ENCODE measurements around the gene ZNRF3.
A peak's percentile ranks its signal among the peaks of the same experiment; 100 is the strongest.
"Not testable (repeated sequence)": the region's sequence is repeated elsewhere in the genome, so short reads cannot be mapped to it uniquely, and the experiment has no call there.

The ZNRF3 gene

GRCh38 chr22:28882878-28883656, at the start of gene ZNRF3:
Gene ZNRF3, plus strand, starts transcription at chr22:28883572. Its CDS starts 195 bp downstream, at chr22:28883767.
- DNase-seq (ENCODE audit: low read depth in 2 of 2), result peak; percentile 85

GRCh38 chr22:28835630-28836189, 47.7 kb upstream of the ZNRF3 start:
- no peak for DNase-seq (ENCODE audit: low read depth in 2 of 2)

GRCh38 chr22:28837640-28838039, 45.7 kb upstream of the ZNRF3 start:
- DNase-seq (ENCODE audit: low read depth in 2 of 2), result no peak

DNA sequence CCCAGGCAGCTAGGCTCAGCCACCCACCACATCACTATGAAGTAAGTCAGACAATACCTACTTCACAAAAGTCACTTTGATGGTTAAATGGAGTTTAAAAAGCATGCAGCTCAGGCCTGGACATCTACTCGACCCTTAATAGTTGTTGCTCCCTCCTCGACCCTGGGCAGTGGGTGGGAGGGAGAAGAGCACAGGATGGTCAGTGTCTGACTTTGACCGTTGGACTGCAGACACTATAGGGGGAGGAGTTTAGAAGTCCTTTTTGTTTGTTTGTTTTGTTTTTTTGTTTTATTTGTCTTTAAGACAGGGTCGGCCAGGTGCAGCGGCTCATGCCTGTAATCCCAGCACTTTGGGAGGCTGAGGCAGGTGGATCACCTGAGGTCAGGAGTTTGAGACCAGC, 44.4 kb upstream of the ZNRF3 start:
- no peak for DNase-seq (ENCODE audit: low read depth in 2 of 2)

GRCh38 chr22:28841111-28841510, 42.3 kb upstream of the ZNRF3 start:
- no peak for DNase-seq (ENCODE audit: low read depth in 2 of 2)

- DNase-seq (ENCODE audit: low read depth in 2 of 2), result no peak
These were observed 39.7 kb upstream of the ZNRF3 start for GRCh38 chr22:28843633-28844032.

DNA sequence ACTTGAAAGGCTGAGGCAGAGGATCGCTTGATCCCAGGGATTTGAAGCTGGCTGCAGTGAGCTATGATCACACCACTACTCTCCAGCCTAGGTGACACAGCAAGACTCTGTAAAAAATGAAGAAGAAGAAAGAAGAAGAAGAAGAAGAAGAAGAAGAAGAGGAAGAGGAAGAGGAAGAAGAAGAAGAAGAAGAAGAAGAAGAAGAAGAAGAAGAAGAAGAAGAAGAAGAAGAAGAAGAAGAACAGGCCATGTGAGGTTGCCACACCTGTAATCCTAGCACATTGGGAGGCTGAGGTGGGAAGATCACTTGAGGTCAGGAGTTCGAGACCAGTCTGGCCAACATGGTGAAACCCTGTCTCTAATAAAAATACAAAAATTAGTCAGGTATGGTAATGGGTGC, 39.1 kb upstream of the ZNRF3 start:
- DNase-seq (ENCODE audit: low read depth in 2 of 2), result not testable (repeated sequence)

GRCh38 chr22:28846994-28847393, 36.4 kb upstream of the ZNRF3 start:
- DNase-seq (ENCODE audit: low read depth in 2 of 2), result no peak

DNA sequence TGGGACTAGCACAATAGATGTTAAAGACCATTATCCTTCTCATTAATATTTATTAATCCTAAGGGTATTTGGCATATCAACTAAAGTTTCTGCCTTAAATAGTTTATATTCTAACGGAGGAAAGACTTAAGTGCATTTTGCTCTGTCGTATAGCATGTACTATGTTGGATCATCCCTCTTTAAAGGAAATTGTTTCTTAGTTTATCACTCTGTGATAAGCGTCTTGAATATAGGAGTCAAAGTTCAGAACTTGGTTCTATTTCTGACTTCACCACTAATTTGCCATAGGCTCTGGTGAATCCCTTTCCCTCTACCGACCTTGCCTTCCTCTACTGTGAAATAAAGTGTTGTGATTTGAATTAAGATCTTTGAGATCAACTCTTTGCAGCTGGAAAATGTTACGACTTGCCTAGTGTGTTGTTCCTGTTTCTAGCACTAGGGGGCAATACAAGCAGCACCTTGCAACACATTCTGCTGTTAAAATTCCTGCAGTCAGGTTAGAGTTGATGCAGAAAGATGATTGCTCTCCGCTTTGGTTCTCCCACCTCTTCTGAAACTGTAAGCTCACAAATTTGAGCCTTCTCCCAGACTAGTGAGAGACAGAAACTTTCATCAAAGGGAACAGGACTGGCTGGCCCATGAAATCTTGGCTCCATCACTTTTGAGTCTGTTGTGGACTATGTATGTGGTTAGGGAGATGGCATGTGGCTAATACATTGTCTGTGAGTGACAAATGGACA, 27.8 kb upstream of the ZNRF3 start:
- peak; percentile 33 to 44 for DNase-seq (ENCODE audit: low read depth in 2 of 2)

GRCh38 chr22:28856095-28856455, 27.3 kb upstream of the ZNRF3 start:
- DNase-seq (ENCODE audit: low read depth in 2 of 2), result no peak

GRCh38 chr22:28857288-28857687, 26.1 kb upstream of the ZNRF3 start:
- DNase-seq (ENCODE audit: low read depth in 2 of 2), result no peak

DNA sequence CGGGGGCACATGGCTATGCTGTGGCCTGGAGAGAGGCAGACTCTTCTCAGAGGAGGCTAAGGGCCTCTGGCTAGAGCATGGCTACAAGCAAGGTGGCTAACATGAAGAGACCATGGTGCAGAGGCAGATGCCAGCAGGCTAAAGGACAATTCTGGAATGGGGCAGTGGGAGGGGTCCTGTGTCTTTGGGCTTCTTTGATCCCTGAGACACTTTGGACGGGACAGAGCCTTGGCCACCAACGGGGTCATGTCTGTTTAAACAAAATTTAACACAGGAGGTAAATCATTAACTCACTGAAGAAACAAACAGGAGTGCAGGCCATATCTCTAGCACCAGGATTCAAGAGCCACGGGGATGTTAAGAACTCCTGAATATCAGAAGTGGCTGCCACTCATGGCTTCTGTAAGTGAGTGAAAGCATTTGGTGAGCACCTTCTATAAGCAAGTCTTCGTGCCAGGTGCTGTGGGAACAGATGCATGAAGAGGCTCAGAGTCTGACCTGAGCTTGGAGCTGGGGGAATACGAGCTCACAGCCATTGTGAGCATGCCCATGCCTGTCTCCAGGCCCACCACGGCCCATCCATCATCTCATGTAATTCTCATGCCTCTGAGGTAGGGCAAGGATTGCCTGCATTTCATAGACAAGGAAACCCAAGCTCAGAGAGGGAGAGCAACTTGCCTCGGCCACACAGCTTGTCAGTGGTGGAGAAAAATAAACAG, 18.3 kb upstream of the ZNRF3 start:
- no peak for DNase-seq (ENCODE audit: low read depth in 2 of 2)

DNA sequence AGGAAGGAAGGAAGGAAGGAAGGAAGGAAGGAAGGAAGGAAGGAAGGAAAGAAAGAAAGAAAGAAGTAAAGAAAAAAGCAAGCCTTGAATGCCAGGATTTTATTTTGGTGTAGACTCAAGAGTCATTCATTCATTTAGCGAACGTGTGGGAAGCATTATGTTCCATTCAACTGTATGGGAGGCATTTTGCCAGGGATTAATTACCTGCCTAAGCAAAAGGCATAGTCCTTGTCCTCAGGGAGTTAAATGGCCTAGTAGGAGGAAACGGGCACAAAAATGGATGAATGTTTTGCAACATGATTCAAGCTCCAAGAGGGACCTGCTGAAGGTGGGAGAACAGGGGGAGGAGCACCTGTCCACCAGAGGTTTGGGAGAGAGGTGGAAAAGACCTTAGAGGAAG, 16.2 kb upstream of the ZNRF3 start:
- DNase-seq (ENCODE audit: low read depth in 2 of 2), result no peak

DNA sequence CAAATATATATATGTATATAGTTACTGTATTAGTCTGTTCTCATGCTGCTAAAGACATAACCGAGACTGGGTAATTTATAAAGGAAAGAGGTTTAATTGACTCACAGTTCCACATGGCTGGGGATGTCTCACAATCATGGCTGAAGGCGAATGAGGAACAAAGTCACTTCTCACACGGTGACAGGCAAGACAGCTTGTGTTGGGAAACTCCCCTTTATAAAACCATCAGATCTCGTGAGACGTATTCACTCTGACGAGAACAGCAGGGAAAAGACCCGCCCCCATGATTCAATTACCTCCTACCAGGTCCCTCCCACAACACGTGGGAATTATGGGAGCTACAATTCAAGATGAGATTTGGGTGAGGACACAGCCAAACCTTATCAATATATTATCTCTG, 15.0 kb upstream of the ZNRF3 start:
- DNase-seq (ENCODE audit: low read depth in 2 of 2), result not testable (repeated sequence)

DNA sequence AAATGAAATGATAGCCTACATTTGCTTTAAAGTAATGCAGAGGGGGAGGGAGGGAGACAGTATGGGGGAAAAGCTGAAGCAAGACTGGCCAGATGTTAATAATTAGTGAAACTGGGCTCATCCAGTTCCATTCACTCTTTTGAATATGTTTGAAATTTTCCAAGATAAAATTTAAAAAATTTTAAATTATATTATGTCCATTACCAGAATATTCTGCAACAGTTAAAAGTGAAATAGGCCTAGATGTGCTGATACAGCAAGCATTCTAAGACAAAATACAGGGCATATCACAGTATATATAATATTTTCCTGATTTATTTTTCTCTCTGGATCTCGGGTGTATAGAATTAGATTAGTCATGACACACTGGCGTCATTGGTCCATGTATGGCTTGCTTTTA, 13.6 kb upstream of the ZNRF3 start:
- DNase-seq (ENCODE audit: low read depth in 2 of 2), result no peak

DNA sequence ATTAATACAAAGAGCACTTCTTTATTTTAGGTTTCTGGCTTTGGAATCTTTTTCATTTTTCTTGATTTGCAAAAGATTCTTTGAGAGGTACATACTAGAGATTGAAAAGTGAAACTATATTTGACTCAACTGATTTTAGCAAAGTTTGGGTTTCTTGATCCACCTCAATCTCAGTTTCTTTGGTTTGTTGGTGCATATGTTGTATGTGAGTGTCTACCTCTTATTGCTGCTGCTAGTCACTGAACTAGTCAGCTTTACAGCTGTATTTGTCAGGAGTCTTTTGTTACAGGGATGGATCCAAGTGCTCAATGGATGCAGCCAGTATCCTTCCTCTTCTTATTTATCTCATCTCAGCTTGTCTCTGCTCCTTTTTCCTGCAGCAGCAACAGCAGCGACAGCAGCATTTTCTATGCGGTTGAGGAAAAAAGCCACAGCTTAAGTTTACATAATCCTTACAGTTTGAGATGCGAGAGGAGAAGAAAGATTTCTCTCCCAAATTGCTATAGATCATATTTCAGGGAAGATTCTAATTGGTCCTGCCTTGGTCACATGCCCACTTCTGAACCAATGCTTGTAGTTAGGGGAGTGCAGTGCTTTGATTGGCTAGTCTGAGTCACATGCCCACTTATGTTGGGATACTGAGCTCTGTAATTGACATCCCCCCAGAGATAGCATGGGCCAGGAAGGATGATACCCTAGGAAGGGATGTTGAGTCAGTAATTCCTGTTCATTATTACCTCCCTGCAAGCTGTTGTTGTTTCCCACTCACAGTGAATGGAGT, 10.0 kb upstream of the ZNRF3 start:
- DNase-seq (ENCODE audit: low read depth in 2 of 2), result no peak

- DNase-seq (ENCODE audit: low read depth in 2 of 2), result no peak
These were observed 9.3 kb upstream of the ZNRF3 start for GRCh38 chr22:28874061-28874460.

DNA sequence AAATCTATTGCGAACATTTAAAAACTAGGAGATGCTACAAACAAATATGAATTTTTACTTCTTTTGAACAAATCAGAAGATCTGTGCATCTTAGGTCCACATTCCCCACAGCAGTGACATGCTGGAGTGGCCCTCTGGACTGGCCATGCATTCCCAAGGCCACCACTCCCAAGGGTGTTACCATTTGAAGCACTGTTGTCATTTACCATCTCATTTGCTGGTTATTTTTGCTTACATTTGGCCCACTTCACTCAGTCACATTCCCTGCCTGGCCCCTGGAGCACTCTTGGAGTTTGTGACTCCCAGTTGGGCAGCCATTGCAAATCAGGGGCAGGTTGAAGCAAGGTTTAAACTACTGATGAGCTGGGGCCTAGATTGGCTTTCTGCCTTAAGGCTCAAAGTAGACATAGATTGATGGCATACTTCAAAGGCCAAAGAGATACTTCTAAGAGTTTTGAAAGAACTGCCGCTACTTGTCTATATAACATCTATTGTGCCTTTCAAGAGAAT, 8.5 kb upstream of the ZNRF3 start:
- DNase-seq (ENCODE audit: low read depth in 2 of 2), result no peak

DNA sequence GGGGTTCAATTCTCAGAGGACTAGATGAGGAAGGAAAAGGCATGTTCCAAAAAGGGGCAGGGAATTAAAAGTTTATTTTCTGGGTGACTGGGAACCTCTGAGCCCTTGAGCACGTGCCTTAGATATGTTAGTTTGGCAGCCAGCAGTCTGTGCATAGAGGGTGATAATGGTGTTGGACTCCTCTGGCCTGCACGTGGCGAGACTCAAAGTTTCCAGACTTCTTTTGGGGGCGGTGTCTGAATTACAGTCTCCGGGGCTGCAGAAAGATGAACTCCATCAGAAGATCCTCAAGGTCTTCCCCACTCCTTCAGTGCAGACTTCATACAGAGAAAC, 861 bp upstream of the ZNRF3 start:
- DNase-seq (ENCODE audit: low read depth in 2 of 2), result no peak

DNA sequence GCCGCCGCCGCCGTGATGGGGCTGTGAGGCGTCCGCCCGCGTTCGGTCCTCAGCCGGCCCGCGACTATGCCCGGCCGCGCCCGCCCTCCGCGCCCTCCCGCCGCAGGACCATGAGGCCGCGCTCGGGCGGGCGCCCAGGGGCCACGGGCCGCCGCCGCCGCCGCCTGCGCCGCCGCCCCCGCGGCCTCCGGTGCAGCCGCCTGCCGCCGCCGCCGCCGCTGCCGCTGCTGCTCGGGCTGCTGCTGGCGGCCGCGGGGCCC, 215 bp downstream of the ZNRF3 start:
- DNase-seq (ENCODE audit: low read depth in 2 of 2), result no peak

- no peak for DNase-seq (ENCODE audit: low read depth in 2 of 2)
These were observed 760 bp downstream of the ZNRF3 start for GRCh38 chr22:28883917-28884746.

Measured in fibroblast of skin of left quadriceps (primary cell).